ENCODE data around the gene KCNIP4. TPM values are rescaled to one million over a fixed set of nuclear protein-coding genes. Genes with fewer than 3 reads are reported as not detected.

Gene KCNIP4
- total and polyA plus RNA-seq, 2 experiments from 2014 or later: 0.14 to 0.63 TPM

- Mint-ChIP-seq H3K4me3 (no peak overlapping the region), H3K36me3 (ENCODE audit: low read depth) (no peaks in the 10 kb centered on the region), H3K27ac (no peak overlapping the region), H3K9me3 (no peaks in the 10 kb centered on the region), H3K4me1 (peaks cover 19% of the 10 kb centered on the region), H3K27me3 (ENCODE audit: insufficient read depth, low read depth, poor library complexity) (no peaks in the 10 kb centered on the region)
- DNase-seq (ENCODE audit: low spot score) (no peak), ATAC-seq (no peak)
- Histone ChIP-seq H3K36me3 (ENCODE audit: insufficient read depth) (no peaks in the 10 kb centered on the region), H3K79me2 (replicated peaks; ENCODE audit: insufficient read depth) (no peaks in the 10 kb centered on the region), H3K27ac (ENCODE audit: low read depth) (no peak overlapping the region), H3K4me3 (no peak overlapping the region), H3F3A (replicated peaks; ENCODE audit: low read depth) (no peaks in the 10 kb centered on the region), H3K27me3 (ENCODE audit: insufficient read depth) (no peaks in the 10 kb centered on the region), H3K4me1 (ENCODE audit: insufficient read depth) (peaks cover 7% of the 10 kb centered on the region; the same call in 1 of the 2 replicates), H2AFZ (peak overlapping the region; percentile 83; the same call in 1 of the 2 replicates), H4K20me1 (replicated peaks; ENCODE audit: insufficient read depth) (no peaks in the 10 kb centered on the region), H3K4me2 (no peak overlapping the region), H3K9me2 (ENCODE audit: insufficient read depth) (peaks cover 2% of the 10 kb centered on the region; the same call in 1 of the 2 replicates)
- TF ChIP-seq REST (IDR thresholded peaks at IDR 0.05; ENCODE audit: unreplicated experiment) (no peak), ZNF114 (CRISPR knock-in tag; IDR thresholded peaks at IDR 0.05) (no peak), NANOG (IDR thresholded peaks at IDR 0.05; ENCODE audit: borderline replicate concordance) (no peak), ZNF462 (CRISPR knock-in tag; IDR thresholded peaks at IDR 0.05) (no peak), EZH2 (IDR thresholded peaks at IDR 0.05; ENCODE audit: low read depth, unreplicated experiment) (no peak), CREB1 (CRISPR knock-in tag; IDR thresholded peaks at IDR 0.05; ENCODE audit: low read depth) (no peak), ETS1 (IDR thresholded peaks at IDR 0.05) (no peak), JUNB (IDR thresholded peaks at IDR 0.05; ENCODE audit: unreplicated experiment) (no peak), CTCF (conservative IDR thresholded peaks at IDR 0.05; ENCODE audit: low read depth in 2 of 2) (no peak), POLR2AphosphoS5 (IDR thresholded peaks at IDR 0.05; ENCODE audit: low read depth) (no peak), EZH2phosphoT487 (IDR thresholded peaks at IDR 0.05; ENCODE audit: unreplicated experiment) (no peak)
Measured at GRCh38 chr4:21752616-21753015, 196.0 kb downstream of the KCNIP4 start.
